MM.1S (cell line): ENCODE measurements around the gene PSG1.
"Not testable (repeated sequence)": the region's sequence is repeated elsewhere in the genome, so short reads cannot be mapped to it uniquely, and the experiment has no call there.

Experiments
- EZH2phosphoT487 ChIP-seq: fragments of 300-600 bp; sonication (generic); IDR thresholded peaks from 2 replicates; pipeline ENCODE4 v1.6.1; 2018; ENCODE audit warnings: antibody characterized with exemption, low read length
- TF ChIP-seq, protein P1 (sequence below): fragments of 300-600 bp; sonication (generic); IDR thresholded peaks from 2 replicates; pipeline ENCODE4 v1.5.1; 2016; ENCODE audit warnings: antibody characterized with exemption, low read length, mixed read lengths

DNA sequence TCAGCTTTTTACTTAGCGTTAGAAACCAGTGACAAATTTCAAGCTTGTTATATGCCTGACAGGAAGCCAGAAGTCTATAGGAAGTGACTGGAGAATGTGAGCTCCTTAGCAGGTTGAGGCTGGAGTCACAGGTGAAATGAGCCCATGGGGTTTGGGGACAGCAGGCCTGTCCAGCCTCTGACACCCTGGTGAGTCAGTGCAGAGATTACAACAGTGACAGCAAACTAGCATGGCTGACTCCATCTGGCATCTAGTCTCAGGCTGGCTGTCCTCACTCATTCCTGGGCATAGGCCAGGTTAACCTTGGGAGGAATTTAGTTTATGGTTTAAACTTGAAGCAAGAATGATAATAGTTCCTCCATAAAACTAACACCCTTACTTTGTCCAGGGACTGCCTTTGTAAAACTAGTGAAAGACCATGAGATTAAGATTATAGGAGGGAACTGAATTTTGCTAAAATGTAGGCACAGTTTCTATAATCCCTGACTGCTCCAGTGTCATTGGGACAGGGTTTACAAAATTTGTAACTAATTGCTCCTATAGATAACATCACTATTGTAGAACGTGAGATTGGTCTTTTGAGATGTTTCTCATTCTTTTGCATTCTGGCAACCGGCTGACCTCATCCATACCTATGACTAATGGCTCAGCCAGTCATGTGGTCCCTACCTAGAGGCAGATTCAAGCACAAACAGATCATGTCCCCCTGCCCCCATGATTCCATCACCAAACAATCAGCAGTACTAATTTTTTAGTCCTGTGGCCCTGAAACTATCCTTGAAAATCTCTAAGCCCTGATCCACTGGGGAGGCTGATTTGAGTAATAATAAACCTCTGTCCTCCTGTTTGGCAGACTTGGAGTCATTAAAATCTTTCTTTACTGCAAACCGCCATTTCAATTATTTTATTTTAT is 4.4 kb downstream of the PSG1 start:
- TF ChIP-seq, protein P1, sequence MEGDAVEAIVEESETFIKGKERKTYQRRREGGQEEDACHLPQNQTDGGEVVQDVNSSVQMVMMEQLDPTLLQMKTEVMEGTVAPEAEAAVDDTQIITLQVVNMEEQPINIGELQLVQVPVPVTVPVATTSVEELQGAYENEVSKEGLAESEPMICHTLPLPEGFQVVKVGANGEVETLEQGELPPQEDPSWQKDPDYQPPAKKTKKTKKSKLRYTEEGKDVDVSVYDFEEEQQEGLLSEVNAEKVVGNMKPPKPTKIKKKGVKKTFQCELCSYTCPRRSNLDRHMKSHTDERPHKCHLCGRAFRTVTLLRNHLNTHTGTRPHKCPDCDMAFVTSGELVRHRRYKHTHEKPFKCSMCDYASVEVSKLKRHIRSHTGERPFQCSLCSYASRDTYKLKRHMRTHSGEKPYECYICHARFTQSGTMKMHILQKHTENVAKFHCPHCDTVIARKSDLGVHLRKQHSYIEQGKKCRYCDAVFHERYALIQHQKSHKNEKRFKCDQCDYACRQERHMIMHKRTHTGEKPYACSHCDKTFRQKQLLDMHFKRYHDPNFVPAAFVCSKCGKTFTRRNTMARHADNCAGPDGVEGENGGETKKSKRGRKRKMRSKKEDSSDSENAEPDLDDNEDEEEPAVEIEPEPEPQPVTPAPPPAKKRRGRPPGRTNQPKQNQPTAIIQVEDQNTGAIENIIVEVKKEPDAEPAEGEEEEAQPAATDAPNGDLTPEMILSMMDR = not testable (repeated sequence)
- TF ChIP-seq EZH2phosphoT487 = not testable (repeated sequence)
